Superior temporal gyrus (tissue), 1 donor: Measurements from ENCODE around the gene ARL14EPL.

Experiments
- DNase-seq: peaks from one replicate; pipeline ENCODE4 v3.0.0-alpha.2; 2016; ENCODE audit errors: extremely low spot score

ARL14EPL gene

DNA sequence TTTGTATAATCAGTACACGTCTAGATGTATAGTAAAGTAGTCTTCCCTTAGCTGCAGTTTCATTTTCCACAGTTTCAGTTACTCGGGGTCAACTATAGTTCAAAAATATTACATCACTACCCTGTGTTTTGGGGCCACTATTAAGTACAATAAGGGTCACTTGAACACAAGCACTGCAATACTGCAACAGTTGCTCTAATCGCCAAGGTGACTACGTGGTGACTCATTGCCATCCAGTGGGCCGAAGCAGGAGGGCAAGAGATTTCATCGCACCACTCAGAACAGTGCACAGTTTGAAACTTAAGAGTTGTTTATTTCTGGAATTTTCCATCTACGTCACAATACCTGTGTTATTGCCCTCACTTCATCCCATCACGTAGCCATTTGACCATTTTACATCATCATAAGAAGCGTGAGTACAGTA lies at the start of gene ARL14EPL:
Gene ARL14EPL (plus strand): TSS at position 379 of the 424 bp plus-strand sequence. CDS start 18,994 bp downstream, outside the sequence.
- DNase-seq = no peak

DNA sequence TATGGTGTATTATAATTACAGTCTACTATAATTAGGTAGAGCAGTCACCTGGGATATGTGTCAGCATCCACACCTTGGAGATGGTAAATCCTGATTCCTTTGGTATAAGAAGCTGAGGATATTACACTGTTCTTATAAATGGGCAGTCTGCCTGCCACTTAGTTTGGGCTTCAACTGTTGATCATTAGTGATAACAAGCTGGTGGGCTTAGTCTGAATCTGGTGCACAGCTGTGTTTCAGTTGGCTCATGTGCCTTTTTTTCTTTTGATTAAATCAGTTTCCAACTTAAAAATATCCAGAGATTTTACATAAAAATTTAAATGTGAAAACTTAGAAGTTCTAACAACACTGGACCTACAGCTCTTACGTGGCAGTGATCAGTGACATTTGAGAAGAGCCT lies 48.8 kb upstream of the ARL14EPL start:
- DNase-seq = no peak

DNA sequence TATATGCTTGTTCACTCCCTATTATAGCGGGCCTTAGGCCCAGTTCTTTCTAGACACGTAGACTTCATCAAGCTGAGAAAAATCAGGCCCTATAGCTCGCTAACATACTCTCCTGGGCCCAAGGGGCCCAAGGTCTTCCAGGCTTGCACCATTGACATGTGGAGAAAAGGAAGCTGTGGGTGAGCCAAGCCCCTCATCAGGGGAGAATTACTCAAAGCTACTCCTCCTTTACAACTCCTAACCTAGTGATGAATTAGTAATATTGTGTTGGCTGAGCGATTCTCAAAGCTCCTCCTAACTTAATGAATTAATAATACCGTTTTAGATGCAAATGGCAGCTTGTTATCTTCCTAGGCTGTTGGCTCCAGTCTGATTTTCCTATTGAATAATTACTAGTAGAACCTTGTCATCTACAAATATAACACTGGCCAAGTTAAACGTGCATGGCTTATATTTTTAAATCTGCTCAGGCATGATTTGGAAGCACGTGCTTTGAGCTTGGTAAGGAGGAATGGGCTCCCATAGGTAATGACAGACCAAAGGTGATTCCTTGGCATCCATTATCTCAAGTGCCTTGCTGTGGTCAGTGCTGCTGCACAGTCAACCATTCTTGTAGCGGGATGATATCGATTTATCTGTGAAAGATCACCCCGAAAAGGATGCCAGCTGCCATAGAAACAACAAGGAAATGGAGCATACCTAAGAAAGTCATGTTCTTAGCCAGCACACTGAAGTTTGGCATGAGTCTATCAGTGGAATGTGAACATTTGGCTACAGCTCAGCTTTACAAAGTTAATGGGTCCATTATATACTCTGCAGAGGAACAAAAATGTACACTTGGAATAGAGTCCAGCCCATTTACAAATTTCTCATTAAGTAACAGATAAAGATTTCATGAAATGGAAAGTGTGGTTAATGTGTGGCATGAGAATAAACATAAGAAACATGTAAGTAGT lies 46.2 kb upstream of the ARL14EPL start:
- DNase-seq = no peak

- DNase-seq = no peak
These were observed 44.3 kb upstream of the ARL14EPL start for GRCh38 chr5:115988002-115988401.

DNA sequence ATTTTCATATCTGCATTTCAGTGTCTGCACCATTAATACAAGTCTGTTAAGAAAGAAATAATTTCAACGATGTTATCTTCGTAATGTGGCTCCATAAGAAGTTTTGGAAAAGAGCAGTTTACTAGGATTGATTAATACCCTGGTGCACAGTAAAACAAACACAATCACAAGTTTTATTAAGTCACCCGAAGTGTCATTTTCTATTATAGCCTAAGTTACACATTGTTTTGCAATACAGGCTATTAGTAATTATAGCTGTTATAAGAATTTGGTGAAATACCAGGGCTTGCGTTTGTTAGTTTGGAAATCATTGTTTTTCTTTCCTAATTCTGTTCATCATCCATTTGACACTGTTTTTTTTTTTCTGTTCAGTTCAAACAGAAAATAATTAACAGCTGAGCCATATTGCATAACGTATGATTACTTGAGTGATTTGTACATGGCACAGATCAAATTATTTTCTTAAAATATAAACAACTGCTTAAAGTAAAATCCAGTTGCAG lies 39.4 kb upstream of the ARL14EPL start:
- DNase-seq = no peak

- no peak for DNase-seq
These were observed 36.9 kb upstream of the ARL14EPL start for GRCh38 chr5:115995351-115995750.

DNA sequence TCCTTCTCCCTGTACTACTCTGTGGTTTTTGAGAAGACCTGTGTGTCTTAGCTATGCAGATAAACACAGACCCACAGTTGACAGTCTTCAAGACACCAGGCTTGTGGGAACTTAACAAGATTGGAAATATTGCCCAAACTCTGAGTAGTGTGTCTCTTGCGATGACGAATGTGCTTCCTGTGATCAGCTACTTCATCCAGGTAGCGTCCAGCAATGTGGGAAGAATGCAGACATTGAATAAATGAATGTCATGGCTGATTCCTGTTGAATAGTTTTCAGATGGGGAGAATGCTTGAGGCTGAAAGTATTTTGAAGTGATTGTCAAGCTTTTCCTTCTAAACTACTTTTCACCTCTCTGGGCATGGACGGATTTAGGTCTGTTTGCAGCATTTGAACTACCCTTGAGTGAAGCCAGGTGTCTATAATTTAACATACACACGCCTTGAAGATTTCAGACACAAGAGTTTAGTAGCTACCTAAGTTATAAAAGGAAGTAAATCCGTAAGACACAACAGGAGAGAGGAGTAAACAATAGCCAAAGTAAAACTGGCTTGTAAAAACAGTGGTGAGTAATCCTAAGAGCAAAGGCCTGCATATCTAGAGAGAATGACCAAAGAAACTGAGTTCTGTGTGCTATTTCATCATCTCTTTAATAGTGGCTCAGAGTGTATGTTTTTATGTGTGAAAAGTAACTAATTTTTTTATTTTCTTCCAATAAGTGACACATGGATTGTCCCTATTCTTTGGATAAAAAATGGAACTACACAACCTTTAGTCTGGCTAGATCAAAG lies 30.0 kb upstream of the ARL14EPL start:
- no peak for DNase-seq

GRCh38 chr5:116004248-116004647 lies 28.0 kb upstream of the ARL14EPL start:
- DNase-seq = no peak

DNA sequence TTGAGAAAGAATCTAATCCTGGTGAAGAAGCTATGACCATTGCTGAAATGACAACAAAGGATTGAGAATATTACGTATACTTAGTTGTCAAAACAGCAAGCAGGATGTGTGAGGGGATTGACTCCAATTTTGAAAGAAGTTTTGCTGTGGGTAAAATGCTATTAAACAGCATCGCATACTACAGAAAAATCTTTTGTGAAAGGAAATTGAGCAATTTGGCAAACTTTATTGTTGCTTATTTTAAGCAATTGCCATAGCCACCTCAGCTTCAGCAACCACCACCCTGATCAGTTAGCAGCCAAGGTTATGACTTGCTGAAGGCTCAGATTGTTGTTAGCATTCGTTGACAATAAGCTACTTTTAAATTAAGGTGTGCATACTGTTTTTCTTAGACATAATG lies 22.5 kb upstream of the ARL14EPL start:
- no peak for DNase-seq

- no peak for DNase-seq
These were observed 21.2 kb upstream of the ARL14EPL start for GRCh38 chr5:116011046-116011445.

DNA sequence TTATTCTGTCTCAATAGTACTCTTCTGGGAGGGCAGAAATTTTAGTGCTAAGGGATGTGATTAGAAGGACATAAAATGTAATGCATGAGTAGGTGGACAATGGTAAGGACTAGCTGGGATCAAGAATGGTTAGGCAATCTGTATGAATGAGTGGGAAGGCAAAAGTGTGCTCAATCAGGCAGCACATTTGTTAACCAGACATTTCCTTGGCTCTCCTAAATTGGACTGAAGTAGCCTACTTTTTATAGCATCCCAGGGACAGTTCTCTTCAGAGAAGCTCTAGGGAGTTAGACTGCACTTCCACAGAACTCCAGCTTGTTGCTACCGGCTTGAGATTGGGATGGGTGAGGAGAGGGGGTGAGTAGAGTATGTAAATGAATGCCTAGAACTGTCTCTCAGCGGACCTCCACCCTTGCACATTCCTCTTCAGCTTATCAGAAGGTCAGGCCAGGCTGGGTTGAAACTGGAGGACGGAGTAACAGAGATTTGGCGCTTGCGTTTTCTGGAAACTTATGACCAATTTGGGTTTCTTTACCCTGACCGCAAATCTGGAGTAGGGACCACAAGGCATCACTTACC lies 19.0 kb upstream of the ARL14EPL start:
- no peak for DNase-seq

DNA sequence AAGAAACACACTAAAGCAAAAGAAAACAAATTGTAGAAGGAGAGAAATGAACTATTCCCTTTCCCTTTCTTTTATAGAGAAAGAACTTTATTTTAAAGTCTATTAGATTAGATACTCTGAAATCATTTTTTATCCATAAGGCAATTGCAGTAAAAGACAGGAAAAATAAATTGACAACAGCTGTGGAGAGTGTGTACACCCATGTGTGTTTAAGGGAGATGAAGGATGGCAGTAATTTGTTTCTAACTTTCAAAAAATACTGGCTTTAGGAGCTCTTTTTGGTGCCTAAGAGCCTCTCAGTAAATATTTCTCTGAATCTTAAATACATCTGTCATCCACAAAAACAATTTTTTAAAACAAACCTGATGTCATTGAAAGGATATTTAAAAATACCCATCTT lies 18.3 kb upstream of the ARL14EPL start:
- no peak for DNase-seq

GRCh38 chr5:116023619-116024018 lies 8.7 kb upstream of the ARL14EPL start:
- DNase-seq = no peak

DNA sequence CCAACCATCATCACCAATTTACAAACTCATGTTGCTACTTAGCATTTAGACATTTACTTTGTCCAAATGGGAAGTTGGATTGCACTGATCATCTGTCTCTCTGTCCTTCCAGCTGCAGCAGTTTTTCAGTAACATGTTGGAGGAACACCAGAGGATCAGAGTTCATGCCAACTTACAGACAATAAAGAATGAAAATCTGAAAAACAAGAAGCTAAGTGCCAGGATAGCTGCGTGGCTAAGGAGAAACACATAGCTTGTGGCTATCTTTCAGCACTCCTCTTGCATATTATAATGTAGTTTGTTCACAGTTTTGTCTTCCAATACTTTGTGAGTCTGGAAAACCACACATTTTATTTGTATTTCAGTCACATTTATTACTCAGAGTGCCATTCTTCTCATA lies 6.4 kb upstream of the ARL14EPL start:
- peak; percentile 50 for DNase-seq

GRCh38 chr5:116032991-116033390 lies 719 bp downstream of the ARL14EPL start:
- DNase-seq = no peak

DNA sequence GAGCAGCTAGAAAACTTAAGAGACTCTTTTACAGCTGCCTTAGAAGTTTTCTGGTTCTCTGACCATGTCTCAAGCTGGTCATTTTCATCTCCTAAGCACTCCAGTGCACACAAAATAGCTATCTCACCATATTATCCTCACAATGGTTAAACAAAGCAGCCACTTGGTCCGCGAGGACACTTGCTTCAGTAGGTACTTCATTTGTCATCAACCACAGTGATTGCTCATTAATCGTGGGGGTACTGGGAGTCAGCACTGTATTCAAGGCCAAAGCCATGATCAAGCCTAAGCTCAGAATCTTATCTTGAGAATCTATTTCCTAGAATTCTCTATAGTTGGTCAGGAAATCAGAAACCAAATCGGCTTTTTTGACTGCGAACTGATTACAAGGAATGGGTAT lies 2.9 kb downstream of the ARL14EPL start:
- no peak for DNase-seq

- DNase-seq = no peak
These were observed 5.1 kb downstream of the ARL14EPL start for GRCh38 chr5:116037236-116037822.

GRCh38 chr5:116038817-116039216 lies 6.5 kb downstream of the ARL14EPL start:
- DNase-seq = no peak

DNA sequence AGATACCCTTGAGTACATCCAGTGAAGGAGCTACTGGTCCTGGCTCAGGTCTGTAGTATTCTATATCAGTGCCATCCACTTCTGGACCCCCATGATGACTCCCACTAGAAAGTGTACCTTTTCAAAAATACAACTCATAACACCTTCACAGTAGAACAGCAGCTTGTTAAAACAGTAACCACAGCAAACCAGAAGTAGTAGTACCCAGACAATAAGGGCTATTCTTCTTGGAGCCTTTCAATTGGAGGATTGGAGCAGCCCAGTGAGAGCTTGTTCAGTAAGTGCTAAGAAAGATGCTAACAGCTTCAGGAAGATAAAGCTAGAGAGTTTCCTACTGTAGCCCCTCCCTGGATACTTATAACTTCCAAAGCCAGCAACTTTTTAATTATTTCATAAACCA lies 10.1 kb downstream of the ARL14EPL start:
- DNase-seq = no peak

GRCh38 chr5:116044073-116044472 lies 11.8 kb downstream of the ARL14EPL start:
- no peak for DNase-seq

- no peak for DNase-seq
These were observed 13.5 kb downstream of the ARL14EPL start for GRCh38 chr5:116045821-116046220.

DNA sequence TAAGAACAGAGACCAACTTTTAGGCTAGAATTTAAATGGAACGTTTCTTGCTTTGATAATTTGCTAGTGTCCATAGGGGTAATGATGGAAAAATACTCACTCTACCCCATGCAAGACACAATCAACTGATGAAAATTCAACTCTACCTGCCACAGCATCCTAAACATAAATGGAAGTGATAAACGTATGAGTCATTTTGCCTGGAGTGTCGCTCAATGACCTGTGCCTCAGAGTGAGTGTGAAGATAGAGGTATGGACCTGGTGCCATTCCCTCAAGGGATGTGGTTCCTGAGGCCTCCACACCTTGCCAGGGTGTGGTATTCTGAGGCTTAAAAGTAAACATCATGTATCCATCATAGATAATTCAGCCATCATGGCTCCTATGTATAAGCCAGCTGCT lies 14.0 kb downstream of the ARL14EPL start:
- no peak for DNase-seq
